C4-2B (cell line): ENCODE measurements around the gene IL10.

Source experiments
- H3K27ac ChIP-seq: fragments of 450-650 bp; 2 replicates; pipeline ENCODE4 v1.5.1; 2017
- ZFX ChIP-seq: fragments of 450-650 bp; IDR thresholded peaks from 2 replicates; pipeline ENCODE4 v1.6.1; 2017
- TF ChIP-seq, protein P1 (sequence below): fragments of 450-650 bp; conservative IDR thresholded peaks from 2 replicates; pipeline ENCODE4 v1.5.1; 2017; ENCODE audit warnings: mild to moderate bottlenecking

The IL10 gene

GRCh38 chr1:206808615-206809014 is 36.3 kb upstream of the IL10 start:
- H3K27ac ChIP-seq: no peak overlapping the region
- TF ChIP-seq ZFX: no peak
- TF ChIP-seq, protein P1, sequence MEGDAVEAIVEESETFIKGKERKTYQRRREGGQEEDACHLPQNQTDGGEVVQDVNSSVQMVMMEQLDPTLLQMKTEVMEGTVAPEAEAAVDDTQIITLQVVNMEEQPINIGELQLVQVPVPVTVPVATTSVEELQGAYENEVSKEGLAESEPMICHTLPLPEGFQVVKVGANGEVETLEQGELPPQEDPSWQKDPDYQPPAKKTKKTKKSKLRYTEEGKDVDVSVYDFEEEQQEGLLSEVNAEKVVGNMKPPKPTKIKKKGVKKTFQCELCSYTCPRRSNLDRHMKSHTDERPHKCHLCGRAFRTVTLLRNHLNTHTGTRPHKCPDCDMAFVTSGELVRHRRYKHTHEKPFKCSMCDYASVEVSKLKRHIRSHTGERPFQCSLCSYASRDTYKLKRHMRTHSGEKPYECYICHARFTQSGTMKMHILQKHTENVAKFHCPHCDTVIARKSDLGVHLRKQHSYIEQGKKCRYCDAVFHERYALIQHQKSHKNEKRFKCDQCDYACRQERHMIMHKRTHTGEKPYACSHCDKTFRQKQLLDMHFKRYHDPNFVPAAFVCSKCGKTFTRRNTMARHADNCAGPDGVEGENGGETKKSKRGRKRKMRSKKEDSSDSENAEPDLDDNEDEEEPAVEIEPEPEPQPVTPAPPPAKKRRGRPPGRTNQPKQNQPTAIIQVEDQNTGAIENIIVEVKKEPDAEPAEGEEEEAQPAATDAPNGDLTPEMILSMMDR: no peak

- H3K27ac ChIP-seq: no peak overlapping the region
- TF ChIP-seq, protein P1: no peak
- TF ChIP-seq ZFX: no peak
Measured at GRCh38 chr1:206805357-206805756, 33.1 kb upstream of the IL10 start.

DNA sequence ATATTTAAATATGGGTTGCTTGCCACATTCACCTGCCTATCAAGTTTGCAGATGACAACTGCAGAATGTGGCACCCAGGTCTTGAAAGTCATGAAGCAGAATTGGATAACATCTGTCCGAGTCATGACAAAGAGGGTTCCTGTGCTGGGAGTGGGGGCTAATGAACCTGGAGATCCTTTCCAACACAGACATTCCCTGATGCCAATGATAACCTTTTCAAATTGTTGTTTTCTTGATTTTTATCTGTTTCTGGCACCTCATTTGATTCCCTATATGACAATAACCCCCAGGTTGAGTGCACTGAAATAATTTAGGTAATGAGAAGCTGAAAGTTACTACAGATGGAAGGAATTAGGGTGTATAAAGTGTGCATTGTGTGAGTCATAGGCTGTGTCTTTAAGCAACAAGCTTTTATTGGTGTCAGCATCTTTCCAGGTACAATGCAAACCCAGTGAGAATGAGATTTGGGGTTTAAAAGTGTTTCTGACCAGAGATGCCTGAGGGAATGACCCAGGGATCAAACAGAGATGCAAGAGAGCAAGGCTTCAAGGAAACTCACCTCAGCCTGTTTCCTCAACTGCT is 32.0 kb upstream of the IL10 start:
- TF ChIP-seq, protein P1: no peak
- no peak for TF ChIP-seq ZFX

GRCh38 chr1:206803221-206803730 is 31.0 kb upstream of the IL10 start:
- TF ChIP-seq, protein P1: no peak
- TF ChIP-seq ZFX: no peak
- H3K27ac ChIP-seq: no peak overlapping the region

More for the DNA sequence above, 32.0 kb upstream of the IL10 start:
- no peak overlapping the region for H3K27ac ChIP-seq

GRCh38 chr1:206802401-206802800 is 30.1 kb upstream of the IL10 start:
- no peak overlapping the region for H3K27ac ChIP-seq
- no peak for TF ChIP-seq ZFX
- TF ChIP-seq, protein P1: no peak

DNA sequence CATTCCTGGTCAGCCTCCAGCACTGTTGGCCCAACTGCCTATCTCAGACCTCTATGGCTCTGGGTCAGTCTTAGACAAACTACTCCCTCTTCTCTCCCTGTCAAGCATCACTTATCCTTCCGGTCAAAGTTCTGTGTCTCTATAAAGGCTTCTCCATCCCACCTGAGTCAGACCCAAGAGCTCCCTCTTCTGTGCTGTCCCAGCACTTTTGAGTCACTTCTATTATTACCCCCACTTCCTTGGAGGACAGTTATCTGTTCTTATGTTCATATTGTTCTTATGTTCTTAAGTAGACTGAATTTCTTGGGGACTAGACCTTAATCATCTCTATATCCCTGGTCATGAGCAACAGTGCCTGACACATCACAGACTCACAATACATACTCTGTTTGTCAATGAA is 29.2 kb upstream of the IL10 start:
- no peak overlapping the region for H3K27ac ChIP-seq
- no peak for TF ChIP-seq ZFX
- TF ChIP-seq, protein P1: no peak

DNA sequence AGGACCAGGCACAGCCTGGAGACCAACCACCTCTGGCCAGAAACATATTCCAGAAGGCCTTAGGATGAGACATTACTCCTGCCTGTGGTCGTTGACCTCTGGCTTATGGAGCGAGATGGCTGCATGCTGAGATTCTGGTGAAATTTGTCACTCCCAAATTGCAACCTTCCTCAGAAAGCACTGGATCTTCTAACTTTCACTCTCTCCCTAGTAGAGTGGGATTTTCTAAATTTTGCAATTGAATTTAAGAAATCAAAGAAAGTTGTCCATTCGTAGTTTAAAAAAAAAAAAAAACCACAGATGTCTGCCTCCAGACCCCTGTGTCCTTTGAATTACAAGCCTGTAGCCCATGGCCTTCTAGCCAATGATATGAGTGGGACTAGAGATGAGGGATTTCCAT is 28.6 kb upstream of the IL10 start:
- H3K27ac ChIP-seq: no peak overlapping the region

More for the DNA sequence above, 28.6 kb upstream of the IL10 start:
- no peak for TF ChIP-seq ZFX
- TF ChIP-seq, protein P1: no peak
